GM21367 (cell line): Measurements from ENCODE around the gene KLHL42.
"Not testable (repeated sequence)": the region's sequence is repeated elsewhere in the genome, so short reads cannot be mapped to it uniquely, and the experiment has no call there.

Source experiments
- ATAC-seq: cut with Tn5 transposase; IDR thresholded peaks from one replicate; pipeline ENCODE4 v1.9.1; 2021; ENCODE audit not compliant: unreplicated experiment

Gene KLHL42

GRCh38 chr12:27814851-27815591 lies 35.0 kb downstream of the KLHL42 start:
- no peak for ATAC-seq

GRCh38 chr12:27817766-27818165 lies 37.7 kb downstream of the KLHL42 start:
- ATAC-seq, result no peak

GRCh38 chr12:27818401-27818918 lies 38.4 kb downstream of the KLHL42 start:
- no peak for ATAC-seq

GRCh38 chr12:27820564-27820963 lies 40.5 kb downstream of the KLHL42 start:
- ATAC-seq, result no peak

- peak; percentile 24 for ATAC-seq
These were observed 41.4 kb downstream of the KLHL42 start for GRCh38 chr12:27821259-27821973.

- ATAC-seq, result peak; percentile 72
These were observed 42.2 kb downstream of the KLHL42 start for GRCh38 chr12:27822076-27822712.

- ATAC-seq, result no peak
These were observed 43.0 kb downstream of the KLHL42 start for GRCh38 chr12:27823038-27823437.

GRCh38 chr12:27824126-27824842 lies 44.3 kb downstream of the KLHL42 start:
- ATAC-seq, result peak; percentile 52

- ATAC-seq, result no peak
These were observed 46.0 kb downstream of the KLHL42 start for GRCh38 chr12:27826076-27826475.

- no peak for ATAC-seq
These were observed 48.2 kb downstream of the KLHL42 start for GRCh38 chr12:27828196-27828595.

GRCh38 chr12:27838543-27839185 lies 58.6 kb downstream of the KLHL42 start:
- no peak for ATAC-seq

GRCh38 chr12:27840229-27840999 lies 60.4 kb downstream of the KLHL42 start:
- no peak for ATAC-seq

- no peak for ATAC-seq
These were observed 61.4 kb downstream of the KLHL42 start for GRCh38 chr12:27841392-27841882.

- no peak for ATAC-seq
These were observed 63.7 kb downstream of the KLHL42 start for GRCh38 chr12:27843714-27844245.

- ATAC-seq, result no peak
These were observed 64.5 kb downstream of the KLHL42 start for GRCh38 chr12:27844366-27845090.

GRCh38 chr12:27845187-27845586 lies 65.2 kb downstream of the KLHL42 start:
- ATAC-seq, result no peak

- not testable (repeated sequence) for ATAC-seq
These were observed 65.7 kb downstream of the KLHL42 start for GRCh38 chr12:27845706-27846105.

GRCh38 chr12:27847293-27847692 lies 67.3 kb downstream of the KLHL42 start:
- ATAC-seq, result not testable (repeated sequence)

- no peak for ATAC-seq
These were observed 71.3 kb downstream of the KLHL42 start for GRCh38 chr12:27851311-27851710.
